Dendritic cell treated with granulocyte-macrophage colony-stimulating factor and Interleukin-4, amounts not matched to agents 40 ng/mL and 50 ng/mL, for 4 days (primary cell): ENCODE measurements around the gene TBC1D9.

Experiments used
- H3K27ac Mint-ChIP-seq: one replicate; pipeline ENCODE4 v1.8.0; 2022; ENCODE audit warnings: mild to moderate bottlenecking, mixed read lengths
- H3K27me3 Mint-ChIP-seq: one replicate; pipeline ENCODE4 v1.8.0; 2022; ENCODE audit warnings: mild to moderate bottlenecking, mixed read lengths
- H3K36me3 Mint-ChIP-seq: one replicate; pipeline ENCODE4 v1.8.0; 2022; ENCODE audit warnings: low read depth, mixed read lengths
- H3K4me1 Mint-ChIP-seq: one replicate; pipeline ENCODE4 v1.8.0; 2022; ENCODE audit warnings: low read depth, mixed read lengths
- H3K4me3 Mint-ChIP-seq: one replicate; pipeline ENCODE4 v1.8.0; 2022; ENCODE audit warnings: mild to moderate bottlenecking, moderate library complexity, mixed read lengths
- H3K9me3 Mint-ChIP-seq: one replicate; pipeline ENCODE4 v1.8.0; 2022; ENCODE audit warnings: mixed read lengths
- intact Hi-C: fragments of 100-400 bp; cut with micrococcal nuclease; formaldehyde crosslinking; loops from one replicate; pipeline ENCODE4 v1.15.0; 2022

TBC1D9 gene

DNA sequence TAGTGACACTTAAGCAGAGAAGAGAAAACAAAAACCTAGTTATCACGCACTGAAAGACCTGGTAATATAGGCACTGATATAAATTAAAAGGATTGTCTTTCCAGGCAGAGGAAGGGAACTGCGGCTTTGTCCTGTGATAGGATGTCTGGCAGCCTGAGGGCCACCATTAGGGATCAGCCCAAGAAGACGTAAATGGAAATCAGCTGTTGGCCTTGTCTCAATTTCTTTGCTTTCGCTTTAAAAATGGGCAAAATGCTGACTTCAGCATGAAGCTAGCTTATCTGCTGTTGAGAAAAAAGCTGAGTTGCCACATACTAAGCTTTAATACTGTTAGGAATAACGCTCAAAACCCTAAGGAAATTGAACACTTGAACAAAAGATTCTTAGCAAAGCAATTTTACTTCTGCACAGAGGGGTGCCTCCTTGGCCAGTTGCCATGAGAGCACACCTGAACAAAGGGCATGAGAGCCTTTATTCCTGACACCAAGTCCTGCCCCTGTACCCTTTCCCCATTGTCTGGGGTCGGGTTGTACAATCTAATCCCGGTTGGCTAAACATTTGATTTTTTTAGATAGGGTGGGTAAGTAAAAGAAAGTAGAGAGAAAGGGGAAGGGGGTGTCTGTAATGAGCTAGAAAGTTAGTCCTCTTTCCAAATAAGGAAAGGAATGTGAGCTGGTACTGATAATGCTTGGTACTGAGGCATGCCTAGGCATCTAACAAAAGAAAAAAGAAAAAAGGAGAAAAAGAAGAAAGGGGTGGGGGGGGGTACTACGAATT, 102.3 kb downstream of the TBC1D9 start:
- intact Hi-C loops, result no loop called here
- Mint-ChIP-seq H3K4me1 (no peaks in the 10 kb centered on the region), H3K36me3 (peaks cover 92% of the 10 kb centered on the region), H3K9me3 (no peaks in the 10 kb centered on the region), H3K4me3 (no peak overlapping the region), H3K27me3 (no peaks in the 10 kb centered on the region), H3K27ac (no peak overlapping the region)

DNA sequence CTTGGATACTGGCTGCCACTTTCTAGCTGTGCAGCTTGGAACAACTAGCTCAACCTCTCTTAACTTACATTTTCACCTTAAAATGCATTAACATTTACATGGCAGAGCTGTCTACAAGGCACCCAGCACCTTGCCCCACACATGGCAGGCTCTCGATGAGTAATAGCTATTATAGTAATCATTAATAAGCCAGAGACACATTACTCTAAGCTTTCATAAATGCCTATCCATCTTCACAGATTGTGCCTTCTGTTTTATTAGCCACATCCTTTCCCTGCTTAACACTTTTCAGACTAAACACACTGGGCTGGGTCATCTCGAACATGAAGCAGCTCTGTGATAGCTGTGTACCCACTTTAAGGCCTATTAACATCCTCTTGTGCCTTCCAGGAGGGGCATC, 103.6 kb downstream of the TBC1D9 start:
- Mint-ChIP-seq H3K27me3 (no peaks in the 10 kb centered on the region), H3K4me3 (no peak overlapping the region), H3K4me1 (no peaks in the 10 kb centered on the region), H3K9me3 (no peaks in the 10 kb centered on the region), H3K27ac (no peak overlapping the region), H3K36me3 (peaks cover 95% of the 10 kb centered on the region)
- intact Hi-C loops, result no loop called here

DNA sequence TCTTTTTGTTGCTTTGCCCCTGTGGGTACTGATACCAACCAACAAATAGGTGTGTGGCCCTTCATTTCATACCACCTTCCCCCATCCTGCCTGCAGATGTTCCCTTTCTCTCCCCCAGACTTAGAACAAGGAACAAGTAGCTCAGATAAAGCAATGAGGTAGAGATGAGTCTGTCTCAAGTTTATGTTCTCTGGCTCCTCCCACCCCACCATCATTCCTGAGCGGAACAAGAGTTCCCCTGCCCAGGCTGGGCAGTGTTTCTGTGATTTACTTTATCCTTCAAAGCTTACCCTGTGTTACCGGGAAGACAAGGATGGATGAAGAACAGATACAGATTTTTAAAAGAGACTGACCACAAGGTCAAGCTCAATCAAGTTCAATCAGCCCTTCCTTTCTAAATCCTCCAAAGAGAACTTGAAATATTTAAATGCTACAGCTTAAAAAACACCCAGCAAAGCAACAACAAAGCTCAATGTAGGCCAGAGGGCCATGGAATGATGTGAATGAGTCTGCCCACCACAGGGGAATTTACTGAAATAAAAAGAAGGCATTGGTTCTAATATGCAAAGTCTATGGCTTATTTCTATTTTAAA, 107.4 kb downstream of the TBC1D9 start:
- no peaks in the 10 kb centered on the region for H3K9me3 Mint-ChIP-seq
- peaks cover 100% of the 10 kb centered on the region for H3K36me3 Mint-ChIP-seq
- intact Hi-C loops, result no loop called here
- H3K4me3 Mint-ChIP-seq, result no peak overlapping the region
- no peaks in the 10 kb centered on the region for H3K27me3 Mint-ChIP-seq
- H3K27ac Mint-ChIP-seq, result no peak overlapping the region
- no peaks in the 10 kb centered on the region for H3K4me1 Mint-ChIP-seq

DNA sequence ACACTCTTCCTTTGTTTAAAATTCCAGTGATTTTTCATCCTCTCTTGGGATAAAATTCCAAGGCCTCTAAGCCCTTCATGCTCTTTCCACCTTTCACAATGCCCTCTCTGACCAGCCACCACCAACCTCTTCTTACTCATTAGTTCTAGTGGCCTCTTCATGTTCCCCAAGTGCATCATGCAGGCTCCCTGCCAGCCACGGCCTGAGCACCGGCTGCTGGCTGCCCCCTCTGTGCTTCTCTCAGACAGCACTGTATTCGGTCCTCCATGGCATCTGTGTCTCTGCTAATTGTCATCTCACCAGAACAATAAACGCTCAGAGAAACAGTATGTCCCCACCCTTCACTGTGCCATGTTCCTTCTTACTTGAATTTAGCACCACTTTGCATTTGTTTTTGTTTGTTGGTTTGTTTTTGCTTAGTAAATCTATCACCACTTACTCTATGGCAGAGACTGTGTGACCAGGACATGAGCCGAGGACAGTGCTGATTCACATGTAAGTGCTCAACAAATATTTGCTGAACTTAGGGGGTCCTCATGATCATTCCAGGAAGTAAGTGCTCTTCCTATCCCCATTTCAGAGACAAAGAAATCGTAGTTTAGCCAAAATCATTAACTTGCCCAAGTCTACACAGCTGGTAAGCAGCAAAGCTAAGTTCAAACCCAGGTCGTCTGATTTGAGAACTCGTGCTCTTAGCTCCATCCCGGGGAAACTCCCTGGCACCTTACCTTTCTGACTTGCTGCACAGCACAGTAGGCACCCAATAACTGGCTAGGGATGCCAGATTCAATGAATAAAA, 110.4 kb downstream of the TBC1D9 start:
- H3K4me1 Mint-ChIP-seq, result no peaks in the 10 kb centered on the region
- no peaks in the 10 kb centered on the region for H3K9me3 Mint-ChIP-seq
- peaks cover 92% of the 10 kb centered on the region for H3K36me3 Mint-ChIP-seq
- H3K27me3 Mint-ChIP-seq, result no peaks in the 10 kb centered on the region
- no peak overlapping the region for H3K27ac Mint-ChIP-seq
- intact Hi-C loops, result no loop called here
- H3K4me3 Mint-ChIP-seq, result no peak overlapping the region

DNA sequence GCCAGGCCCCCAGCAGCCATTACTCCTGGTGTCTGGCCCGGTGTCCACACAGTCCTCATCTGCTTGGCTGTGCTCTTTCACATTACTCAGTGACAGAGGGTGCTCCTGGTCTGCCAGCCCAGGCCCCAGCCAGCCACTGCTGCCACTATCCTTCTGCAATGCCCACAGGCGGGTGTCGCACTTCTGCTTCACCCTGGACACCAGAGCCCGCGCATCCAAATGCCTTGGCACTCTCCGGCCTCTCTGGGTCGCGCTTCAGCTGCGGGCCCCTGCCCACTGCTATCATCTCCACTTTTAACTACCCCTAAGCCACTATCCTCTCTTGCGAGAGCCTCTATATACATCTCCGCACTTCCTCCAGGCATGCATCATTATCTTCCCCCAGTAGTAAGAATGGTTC, 111.0 kb downstream of the TBC1D9 start:
- peaks cover 85% of the 10 kb centered on the region for H3K36me3 Mint-ChIP-seq
- H3K9me3 Mint-ChIP-seq, result no peaks in the 10 kb centered on the region
- H3K27me3 Mint-ChIP-seq, result no peaks in the 10 kb centered on the region
- no peak overlapping the region for H3K4me3 Mint-ChIP-seq
- no peak overlapping the region for H3K27ac Mint-ChIP-seq
- intact Hi-C loops, result no loop called here
- H3K4me1 Mint-ChIP-seq, result no peaks in the 10 kb centered on the region

DNA sequence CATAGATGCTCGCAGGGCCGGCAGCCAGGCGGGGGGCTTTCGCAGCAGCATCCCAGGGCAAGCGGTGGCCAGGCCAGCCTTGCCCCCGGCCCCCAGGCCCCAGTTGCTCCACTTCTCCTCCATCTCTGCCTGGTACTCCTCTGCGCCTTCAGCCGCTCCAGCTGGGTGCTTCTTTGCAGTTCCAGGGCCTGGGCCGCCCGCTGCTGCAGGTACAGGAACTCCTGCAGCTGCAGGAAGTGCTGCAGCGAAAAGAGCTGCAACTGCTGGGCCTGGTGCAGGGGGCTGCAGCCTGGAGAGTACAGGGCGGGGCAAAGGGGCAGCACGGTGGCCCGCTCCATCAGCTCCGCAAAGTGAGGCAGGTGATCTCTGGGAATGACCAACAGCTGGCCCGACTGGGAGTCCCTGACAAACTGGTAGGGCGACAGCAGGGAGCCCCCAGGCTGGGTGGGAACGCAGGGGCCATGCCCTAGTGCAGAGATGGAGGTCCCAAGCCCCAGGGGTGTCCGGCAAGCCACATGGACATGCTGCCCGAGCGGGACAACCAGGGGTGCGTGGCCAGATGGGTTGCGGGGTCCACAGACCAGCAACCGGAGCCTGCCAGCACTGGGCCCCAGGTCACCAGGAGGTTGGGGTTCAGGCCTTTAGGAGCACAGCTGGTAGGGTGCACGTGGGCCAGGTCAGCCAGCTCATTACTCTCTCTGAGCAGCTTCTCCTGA, 111.6 kb downstream of the TBC1D9 start:
- peaks cover 80% of the 10 kb centered on the region for H3K36me3 Mint-ChIP-seq
- no peak overlapping the region for H3K27ac Mint-ChIP-seq
- H3K9me3 Mint-ChIP-seq, result no peaks in the 10 kb centered on the region
- H3K4me1 Mint-ChIP-seq, result no peaks in the 10 kb centered on the region
- intact Hi-C loops, result no loop called here
- no peak overlapping the region for H3K4me3 Mint-ChIP-seq
- H3K27me3 Mint-ChIP-seq, result no peaks in the 10 kb centered on the region

DNA sequence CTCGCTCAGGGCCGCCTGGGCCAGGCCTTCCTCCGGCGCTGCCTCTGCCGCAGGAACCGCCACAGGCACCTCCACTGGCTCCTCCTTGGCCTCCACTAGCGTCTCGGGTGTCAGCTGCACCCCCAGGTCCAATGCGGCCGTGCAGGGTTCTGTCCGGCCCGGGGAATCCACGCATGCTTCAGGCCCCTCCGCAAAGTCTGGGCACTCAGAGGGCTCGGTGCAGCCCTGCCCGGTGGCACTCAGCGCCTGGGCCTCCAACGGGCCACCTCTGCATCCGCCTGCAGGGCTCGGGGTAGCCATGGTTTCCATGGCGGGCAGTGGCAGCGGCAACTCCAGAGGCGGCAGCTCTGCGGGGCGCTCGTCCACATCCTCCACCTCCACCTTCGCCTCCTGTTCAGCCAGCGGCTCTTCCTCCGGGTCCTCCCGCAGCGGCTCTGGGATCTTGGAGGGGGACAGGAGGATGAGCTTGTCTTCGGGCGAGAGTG, 112.6 kb downstream of the TBC1D9 start:
- H3K4me1 Mint-ChIP-seq, result no peaks in the 10 kb centered on the region
- no peak overlapping the region for H3K27ac Mint-ChIP-seq
- H3K9me3 Mint-ChIP-seq, result no peaks in the 10 kb centered on the region
- intact Hi-C loops, result no loop called here
- no peak overlapping the region for H3K4me3 Mint-ChIP-seq
- H3K27me3 Mint-ChIP-seq, result no peaks in the 10 kb centered on the region
- peaks cover 70% of the 10 kb centered on the region for H3K36me3 Mint-ChIP-seq

GRCh38 chr4:140642674-140643437, 113.3 kb downstream of the TBC1D9 start:
- Mint-ChIP-seq H3K9me3 (no peaks in the 10 kb centered on the region), H3K4me1 (no peaks in the 10 kb centered on the region), H3K27me3 (no peaks in the 10 kb centered on the region), H3K27ac (no peak overlapping the region), H3K36me3 (peaks cover 63% of the 10 kb centered on the region), H3K4me3 (no peak overlapping the region)
- intact Hi-C loops, result no loop called here

- Mint-ChIP-seq H3K27me3 (peaks cover 4% of the 10 kb centered on the region), H3K9me3 (no peaks in the 10 kb centered on the region), H3K36me3 (peaks cover 63% of the 10 kb centered on the region), H3K4me1 (no peaks in the 10 kb centered on the region), H3K4me3 (no peak overlapping the region), H3K27ac (no peak overlapping the region)
- intact Hi-C loops, result no loop called here
Measured at GRCh38 chr4:140641789-140642439, 114.3 kb downstream of the TBC1D9 start.

DNA sequence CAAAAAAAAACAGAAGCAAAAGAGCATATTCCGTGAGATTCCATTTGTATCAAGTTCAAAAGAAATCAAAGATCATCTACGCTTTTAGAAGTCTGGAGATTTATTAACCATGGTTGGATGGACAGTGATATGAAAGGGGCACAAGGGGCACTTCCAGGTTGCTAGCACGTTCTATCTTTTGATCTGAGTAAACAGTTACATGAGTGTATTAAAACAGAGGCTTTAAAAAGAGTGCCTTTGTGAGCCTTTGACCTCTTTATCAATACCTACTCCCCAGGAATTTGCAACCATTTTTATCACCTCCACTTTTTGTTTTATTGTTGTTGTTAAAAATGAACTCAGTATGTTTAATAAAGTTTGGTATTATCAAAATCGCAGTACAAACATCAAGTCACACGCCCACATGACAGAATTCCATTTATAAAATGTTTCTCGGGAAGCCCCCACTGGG, 115.1 kb downstream of the TBC1D9 start:
- H3K9me3 Mint-ChIP-seq, result no peaks in the 10 kb centered on the region
- no peak overlapping the region for H3K4me3 Mint-ChIP-seq
- H3K36me3 Mint-ChIP-seq, result peaks cover 59% of the 10 kb centered on the region
- H3K4me1 Mint-ChIP-seq, result no peaks in the 10 kb centered on the region
- H3K27ac Mint-ChIP-seq, result no peak overlapping the region
- intact Hi-C loops, result no loop called here
- peaks cover 4% of the 10 kb centered on the region for H3K27me3 Mint-ChIP-seq

GRCh38 chr4:140640150-140640748, 115.9 kb downstream of the TBC1D9 start:
- no peaks in the 10 kb centered on the region for H3K4me1 Mint-ChIP-seq

GRCh38 chr4:140639066-140639465, 117.1 kb downstream of the TBC1D9 start:
- H3K4me3 Mint-ChIP-seq, result no peak overlapping the region
- H3K36me3 Mint-ChIP-seq, result peaks cover 52% of the 10 kb centered on the region
- intact Hi-C loops, result loop anchor here (5.0 kb wide), 1 partner anchor 213 kb away; no protein-coding TSS in a partner anchor
- peaks cover 4% of the 10 kb centered on the region for H3K27me3 Mint-ChIP-seq
- no peak overlapping the region for H3K27ac Mint-ChIP-seq
- H3K4me1 Mint-ChIP-seq, result no peaks in the 10 kb centered on the region
- H3K9me3 Mint-ChIP-seq, result no peaks in the 10 kb centered on the region

More at GRCh38 chr4:140640150-140640748, 115.9 kb downstream of the TBC1D9 start:
- Mint-ChIP-seq H3K9me3 (no peaks in the 10 kb centered on the region), H3K27ac (no peak overlapping the region), H3K4me3 (no peak overlapping the region), H3K36me3 (peaks cover 58% of the 10 kb centered on the region), H3K27me3 (peaks cover 4% of the 10 kb centered on the region)
- intact Hi-C loops, result no loop called here
